ENCODE data around the gene MSANTD7.

The MSANTD7 gene

DNA sequence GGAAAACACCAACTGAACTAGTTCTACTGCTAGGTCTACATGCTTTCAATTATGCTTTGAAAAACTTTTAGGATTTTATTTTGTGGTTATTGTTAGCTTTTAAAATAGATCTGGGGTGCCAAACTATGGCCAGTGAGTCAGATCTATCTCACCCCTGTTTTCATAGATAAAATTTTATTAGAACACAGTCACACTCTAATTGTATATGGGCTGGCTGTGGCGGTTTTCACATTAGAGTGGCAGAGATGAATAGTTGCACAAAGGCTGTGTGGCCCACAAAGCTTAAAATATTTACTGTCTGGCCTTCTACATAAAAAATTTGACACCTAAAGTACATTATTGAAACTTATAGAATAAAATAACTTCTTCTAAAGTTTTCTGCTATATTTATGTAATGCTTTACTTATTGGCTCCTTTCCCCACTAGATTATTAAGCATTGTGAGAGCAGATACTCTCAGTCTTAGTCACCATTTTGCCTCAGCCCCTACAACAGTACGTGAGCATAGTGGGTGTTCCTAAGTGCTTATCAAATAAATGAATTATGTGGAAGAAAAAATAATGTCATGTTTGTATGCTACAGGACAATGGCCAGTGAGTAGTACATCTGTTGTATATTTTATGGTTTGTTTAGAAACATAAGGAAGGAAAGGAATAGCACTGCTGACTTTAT, 35.1 kb downstream of the MSANTD7 start:
- Histone ChIP-seq H3K79me2 (ENCODE audit: control insufficient read depth, low read length) (peaks cover 27% of the 10 kb centered on the region), H3K27me3 (ENCODE audit: control insufficient read depth, low read length) (no peaks in the 10 kb centered on the region), H3K4me2 (ENCODE audit: low read length) (no peak overlapping the region), H3F3A (ENCODE audit: control insufficient read depth, insufficient read depth) (peaks cover 19% of the 10 kb centered on the region; the same call in 1 of the 2 replicates), H3K9me2 (replicated peaks; ENCODE audit: control insufficient read depth, low read length) (no peaks in the 10 kb centered on the region), H3K4me1 (ENCODE audit: control insufficient read depth, low read length) (peaks cover 21% of the 10 kb centered on the region), H4K20me1 (ENCODE audit: control insufficient read depth, insufficient read depth, low read depth, low read length) (no peaks in the 10 kb centered on the region), H3K36me3 (ENCODE audit: control insufficient read depth, low read length) (peaks cover 59% of the 10 kb centered on the region), H3K27ac (ENCODE audit: low read depth, low read length) (no peak overlapping the region), H3K4me3 (ENCODE audit: low read length) (no peak overlapping the region), H3K9me3 (ENCODE audit: control insufficient read depth, insufficient read depth, low read length) (no peaks in the 10 kb centered on the region)
- TF ChIP-seq, protein P1, sequence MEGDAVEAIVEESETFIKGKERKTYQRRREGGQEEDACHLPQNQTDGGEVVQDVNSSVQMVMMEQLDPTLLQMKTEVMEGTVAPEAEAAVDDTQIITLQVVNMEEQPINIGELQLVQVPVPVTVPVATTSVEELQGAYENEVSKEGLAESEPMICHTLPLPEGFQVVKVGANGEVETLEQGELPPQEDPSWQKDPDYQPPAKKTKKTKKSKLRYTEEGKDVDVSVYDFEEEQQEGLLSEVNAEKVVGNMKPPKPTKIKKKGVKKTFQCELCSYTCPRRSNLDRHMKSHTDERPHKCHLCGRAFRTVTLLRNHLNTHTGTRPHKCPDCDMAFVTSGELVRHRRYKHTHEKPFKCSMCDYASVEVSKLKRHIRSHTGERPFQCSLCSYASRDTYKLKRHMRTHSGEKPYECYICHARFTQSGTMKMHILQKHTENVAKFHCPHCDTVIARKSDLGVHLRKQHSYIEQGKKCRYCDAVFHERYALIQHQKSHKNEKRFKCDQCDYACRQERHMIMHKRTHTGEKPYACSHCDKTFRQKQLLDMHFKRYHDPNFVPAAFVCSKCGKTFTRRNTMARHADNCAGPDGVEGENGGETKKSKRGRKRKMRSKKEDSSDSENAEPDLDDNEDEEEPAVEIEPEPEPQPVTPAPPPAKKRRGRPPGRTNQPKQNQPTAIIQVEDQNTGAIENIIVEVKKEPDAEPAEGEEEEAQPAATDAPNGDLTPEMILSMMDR (IDR thresholded peaks at IDR 0.05; ENCODE audit: low read depth, low read length, poor library complexity, severe bottlenecking) = no peak
- TF ChIP-seq EZH2phosphoT487 (IDR thresholded peaks at IDR 0.05; ENCODE audit: borderline replicate concordance, low read length) = no peak

DNA sequence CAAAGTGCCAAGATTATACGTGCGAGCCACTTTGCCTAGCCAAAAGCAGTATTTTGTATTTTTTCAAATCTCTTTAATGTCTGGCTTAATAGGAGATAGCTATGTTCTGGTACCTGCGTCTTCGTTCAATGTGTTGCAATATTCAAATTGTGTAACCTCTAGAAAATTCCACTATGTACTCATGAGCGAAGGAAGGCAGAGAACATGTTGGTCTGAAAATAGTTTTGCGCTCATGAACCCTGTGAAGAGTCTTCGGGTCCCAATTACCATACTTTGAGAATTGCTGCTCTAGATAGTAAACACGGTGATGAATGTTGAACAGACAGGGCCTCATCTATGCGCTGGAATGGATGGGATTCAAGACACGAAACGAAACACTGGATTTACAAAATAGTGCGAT, 37.8 kb downstream of the MSANTD7 start:
- no peak overlapping the region for H3K27ac ChIP-seq (ENCODE audit: low read depth, low read length)
- peaks cover 50% of the 10 kb centered on the region for H3K36me3 ChIP-seq (ENCODE audit: control insufficient read depth, low read length)
- H3K4me2 ChIP-seq (ENCODE audit: low read length) = no peak overlapping the region

DNA sequence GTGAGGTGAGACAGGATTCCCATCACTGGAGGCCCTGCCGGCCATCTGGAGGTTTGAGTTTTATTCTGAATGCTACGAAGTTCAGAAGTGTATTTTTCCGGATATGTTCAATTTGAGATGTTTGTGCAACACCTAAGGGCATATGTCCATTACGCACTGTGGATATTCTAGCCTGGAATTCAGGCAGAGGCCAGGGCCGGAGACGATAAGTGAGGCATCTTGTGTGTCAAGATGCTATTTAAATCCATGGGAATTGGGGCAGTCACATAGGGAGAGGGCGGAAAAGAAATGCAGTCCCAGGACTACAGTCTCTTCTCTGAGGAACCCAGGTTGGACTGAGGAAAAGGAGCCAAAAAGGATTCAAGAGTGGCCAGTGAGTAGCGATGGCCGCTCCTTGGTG, 38.7 kb downstream of the MSANTD7 start:
- peaks cover 60% of the 10 kb centered on the region for H3K79me2 ChIP-seq (ENCODE audit: control insufficient read depth, low read length)
- H3K9me3 ChIP-seq (ENCODE audit: control insufficient read depth, insufficient read depth, low read length) = no peaks in the 10 kb centered on the region
- H3K4me1 ChIP-seq (ENCODE audit: control insufficient read depth, low read length) = peaks cover 26% of the 10 kb centered on the region
- H3K27me3 ChIP-seq (ENCODE audit: control insufficient read depth, low read length) = no peaks in the 10 kb centered on the region
- TF ChIP-seq, protein P1 (IDR thresholded peaks at IDR 0.05; ENCODE audit: low read depth, low read length, poor library complexity, severe bottlenecking) = no peak
- TF ChIP-seq EZH2phosphoT487 (IDR thresholded peaks at IDR 0.05; ENCODE audit: borderline replicate concordance, low read length) = no peak
- peak overlapping the region; percentile 72 for H3K4me2 ChIP-seq (ENCODE audit: low read length)
- no peaks in the 10 kb centered on the region for H3K9me2 ChIP-seq (replicated peaks; ENCODE audit: control insufficient read depth, low read length)
- peaks cover 49% of the 10 kb centered on the region for H3K36me3 ChIP-seq (ENCODE audit: control insufficient read depth, low read length)
- H3F3A ChIP-seq (ENCODE audit: control insufficient read depth, insufficient read depth) = peaks cover 19% of the 10 kb centered on the region; the same call in 1 of the 2 replicates
- H3K27ac ChIP-seq (ENCODE audit: low read depth, low read length) = no peak overlapping the region
- H4K20me1 ChIP-seq (ENCODE audit: control insufficient read depth, insufficient read depth, low read depth, low read length) = no peaks in the 10 kb centered on the region
- H3K4me3 ChIP-seq (ENCODE audit: low read length) = peak overlapping the region; percentile 93

More for the DNA sequence above, 37.8 kb downstream of the MSANTD7 start:
- peaks cover 51% of the 10 kb centered on the region for H3K79me2 ChIP-seq (ENCODE audit: control insufficient read depth, low read length)
- no peaks in the 10 kb centered on the region for H3K9me2 ChIP-seq (replicated peaks; ENCODE audit: control insufficient read depth, low read length)
- TF ChIP-seq, protein P1 (IDR thresholded peaks at IDR 0.05; ENCODE audit: low read depth, low read length, poor library complexity, severe bottlenecking) = no peak
- no peak for TF ChIP-seq EZH2phosphoT487 (IDR thresholded peaks at IDR 0.05; ENCODE audit: borderline replicate concordance, low read length)
- no peak overlapping the region for H3K4me3 ChIP-seq (ENCODE audit: low read length)
- no peaks in the 10 kb centered on the region for H3K9me3 ChIP-seq (ENCODE audit: control insufficient read depth, insufficient read depth, low read length)
- H3F3A ChIP-seq (ENCODE audit: control insufficient read depth, insufficient read depth) = peaks cover 19% of the 10 kb centered on the region; the same call in 1 of the 2 replicates
- H4K20me1 ChIP-seq (ENCODE audit: control insufficient read depth, insufficient read depth, low read depth, low read length) = no peaks in the 10 kb centered on the region
- no peaks in the 10 kb centered on the region for H3K27me3 ChIP-seq (ENCODE audit: control insufficient read depth, low read length)
- H3K4me1 ChIP-seq (ENCODE audit: control insufficient read depth, low read length) = peaks cover 23% of the 10 kb centered on the region
